ENCODE measurements around the gene CD300LD.
"Not testable (repeated sequence)": the region's sequence is repeated elsewhere in the genome, so short reads cannot be mapped to it uniquely, and the experiment has no call there.

The CD300LD gene

DNA sequence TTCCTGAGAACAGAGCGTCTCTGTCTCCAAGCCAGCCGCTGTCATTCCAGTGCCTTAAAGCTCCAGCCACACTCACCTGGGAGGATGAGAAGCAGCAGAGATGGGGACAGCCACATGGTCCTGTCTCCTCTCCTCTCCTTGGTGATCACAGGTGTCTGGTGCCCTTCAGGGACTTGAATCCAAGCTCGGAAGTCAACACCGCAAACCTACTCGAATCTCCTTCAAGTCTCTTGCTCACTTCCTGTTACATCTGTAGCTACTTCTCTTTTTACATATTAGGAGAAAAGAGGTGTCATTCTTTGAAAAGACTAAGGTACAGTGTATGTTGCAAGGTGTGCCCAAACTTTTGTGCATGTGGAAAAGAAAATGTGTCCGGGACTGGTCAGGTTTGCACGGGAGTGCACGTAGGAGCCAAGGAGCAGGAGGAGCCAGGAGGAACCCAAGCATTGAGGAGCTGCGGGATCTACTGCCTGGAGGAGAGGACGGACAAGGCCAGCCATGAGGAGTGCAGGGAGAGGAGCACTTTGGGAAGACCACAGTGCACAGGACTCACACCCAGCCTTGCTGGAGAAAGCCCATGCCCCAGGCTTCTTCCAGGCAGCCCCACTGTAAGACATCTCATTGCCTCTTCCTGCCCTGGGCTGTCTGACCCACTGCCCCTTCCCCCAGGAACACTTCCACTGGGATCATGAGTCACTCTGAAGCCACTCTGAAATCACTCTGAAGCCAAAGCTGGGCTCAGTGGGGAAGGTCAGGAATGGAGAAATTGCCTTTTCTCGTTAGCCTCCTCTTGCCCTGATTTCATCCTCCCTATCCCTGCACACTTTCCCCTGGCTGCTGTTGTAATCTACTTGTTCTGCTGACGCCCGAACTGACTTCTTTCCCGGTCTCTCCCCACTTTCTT, at the start of gene CD300LD:
TSS of gene CD300LD (minus strand) at position 197 of the 904 bp plus-strand sequence. CDS start at position 116, 81 bp downstream.
- peak; percentile 82 to 85 for DNase-seq

DNA sequence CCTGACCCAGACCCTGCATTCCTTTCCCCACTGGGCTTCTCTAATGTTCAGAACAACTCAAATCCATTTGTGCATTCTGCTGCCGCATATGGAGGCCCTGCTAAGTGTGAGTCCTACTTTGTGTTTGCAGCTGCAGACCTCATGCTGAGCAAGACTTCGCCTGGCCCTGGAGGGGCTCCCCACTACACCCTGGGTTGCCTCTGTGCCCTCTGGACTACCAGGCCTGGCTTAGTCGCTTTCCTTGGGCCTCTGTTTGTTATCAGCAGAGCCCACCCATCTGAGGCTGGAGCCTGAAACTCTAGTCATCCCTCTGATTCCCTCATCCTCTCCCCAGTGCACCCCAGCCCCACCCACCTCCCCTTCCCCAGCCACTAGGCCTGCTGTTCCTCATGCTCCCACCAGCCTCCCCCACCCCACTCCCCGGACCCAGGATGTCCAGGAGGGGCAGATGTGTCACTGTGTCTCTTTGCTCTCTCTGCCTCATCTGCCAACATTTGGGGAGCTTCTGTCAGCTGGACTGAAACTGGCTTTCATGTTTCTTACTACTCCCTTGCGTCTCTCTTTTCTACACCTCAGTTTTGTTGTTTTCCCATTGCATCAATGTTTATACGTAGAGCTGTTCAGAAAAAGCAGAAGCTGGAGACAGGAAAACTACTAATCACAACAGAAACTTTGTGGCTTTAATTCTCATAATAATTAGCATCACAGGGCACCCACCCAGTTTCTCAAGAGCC, 49.3 kb upstream of the CD300LD start:
- DNase-seq: peak in 1 of 2 experiments; percentile 32

- peak; percentile 34 to 41 for DNase-seq
Measured at GRCh38 chr17:74639704-74640151, 47.6 kb upstream of the CD300LD start.

GRCh38 chr17:74637926-74638325, 45.8 kb upstream of the CD300LD start:
- peak in 1 of 2 experiments; percentile 48 for DNase-seq

DNA sequence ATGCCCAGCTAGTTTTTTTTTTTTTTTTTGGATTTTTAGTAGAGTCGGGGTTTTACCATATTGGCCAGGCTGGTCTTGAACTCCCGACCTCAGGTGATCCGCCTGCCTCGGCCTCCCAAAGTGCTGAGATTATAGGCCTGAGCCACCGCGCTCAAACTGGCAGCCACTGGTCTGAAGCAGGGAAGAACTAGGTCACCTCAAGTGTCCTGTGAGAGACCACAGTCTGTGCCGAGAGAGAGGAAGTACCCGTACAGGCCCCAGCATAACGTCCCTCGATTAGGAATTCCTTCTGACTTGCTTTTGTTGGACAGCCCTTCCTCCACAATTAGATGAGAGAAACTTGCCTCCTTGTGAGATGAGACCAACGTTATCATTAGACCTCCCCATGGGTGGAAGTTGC, 45.2 kb upstream of the CD300LD start:
- DNase-seq: peak; percentile 41 to 50

DNA sequence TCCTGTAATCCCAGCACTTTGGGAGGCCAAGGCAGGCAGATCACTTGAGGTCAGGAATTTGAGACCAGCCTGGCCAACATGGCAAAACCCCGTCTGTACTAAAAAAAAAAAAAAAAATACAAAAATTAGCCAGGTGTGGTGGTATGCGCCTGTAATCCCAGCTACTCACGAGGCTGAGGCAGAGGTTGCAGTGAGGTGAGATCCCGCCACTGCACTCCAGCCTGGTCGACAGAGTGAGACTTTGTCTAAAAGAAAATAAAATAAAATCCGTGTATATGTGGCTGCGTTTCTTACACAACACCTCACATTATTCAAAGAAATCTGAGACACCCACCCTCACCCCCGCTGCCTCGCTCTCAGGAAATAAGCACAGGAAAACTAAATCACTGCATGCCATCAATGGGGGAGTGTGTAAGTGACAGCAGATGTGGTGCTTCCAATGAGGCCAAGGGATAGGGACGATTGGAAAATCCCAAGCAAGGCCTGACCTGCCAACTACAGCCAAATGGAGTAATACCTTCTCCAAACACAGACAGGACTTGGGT, 44.5 kb upstream of the CD300LD start:
- not testable (repeated sequence) for DNase-seq

GRCh38 chr17:74635418-74635817, 43.3 kb upstream of the CD300LD start:
- DNase-seq: no peak

GRCh38 chr17:74633326-74633725, 41.2 kb upstream of the CD300LD start:
- no peak for DNase-seq

- DNase-seq: no peak
Measured at GRCh38 chr17:74632617-74633016, 40.5 kb upstream of the CD300LD start.

- peak; percentile 100 for DNase-seq
Measured at GRCh38 chr17:74631468-74632450, 39.7 kb upstream of the CD300LD start.

- DNase-seq: not testable (repeated sequence)
Measured at GRCh38 chr17:74630251-74630650, 38.2 kb upstream of the CD300LD start.

GRCh38 chr17:74625661-74626060, 33.6 kb upstream of the CD300LD start:
- DNase-seq: no peak

- no peak for DNase-seq
Measured at GRCh38 chr17:74624131-74624530, 32.0 kb upstream of the CD300LD start.

DNA sequence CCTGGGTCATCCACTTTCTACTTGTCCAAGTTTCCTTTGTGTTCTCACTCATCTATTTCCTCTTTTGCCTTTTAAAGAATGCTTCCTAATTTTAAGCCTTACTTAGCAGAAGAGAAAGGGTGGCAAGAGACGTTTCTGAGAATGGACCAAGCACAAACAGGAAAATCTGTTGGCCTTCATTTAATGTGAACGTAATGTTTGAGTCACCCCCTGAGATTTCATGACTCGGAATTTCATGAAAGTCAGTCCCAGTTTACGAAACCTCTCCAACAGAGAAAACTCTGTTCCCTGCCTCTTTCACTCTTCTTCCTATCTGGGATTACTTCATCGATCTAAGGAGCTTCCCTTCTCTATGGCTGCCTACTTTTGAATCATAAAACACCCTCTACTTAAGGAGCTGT, 31.6 kb upstream of the CD300LD start, which contains the start of gene CD300E:
TSS of gene CD300E (minus strand) at position 46 of the 401 bp plus-strand sequence. CDS start 117 bp downstream, outside the sequence.
- no peak for DNase-seq

- DNase-seq: no peak
Measured at GRCh38 chr17:74619077-74619673, 27.1 kb upstream of the CD300LD start.

- no peak for DNase-seq
Measured at GRCh38 chr17:74618451-74618850, 26.4 kb upstream of the CD300LD start.

DNA sequence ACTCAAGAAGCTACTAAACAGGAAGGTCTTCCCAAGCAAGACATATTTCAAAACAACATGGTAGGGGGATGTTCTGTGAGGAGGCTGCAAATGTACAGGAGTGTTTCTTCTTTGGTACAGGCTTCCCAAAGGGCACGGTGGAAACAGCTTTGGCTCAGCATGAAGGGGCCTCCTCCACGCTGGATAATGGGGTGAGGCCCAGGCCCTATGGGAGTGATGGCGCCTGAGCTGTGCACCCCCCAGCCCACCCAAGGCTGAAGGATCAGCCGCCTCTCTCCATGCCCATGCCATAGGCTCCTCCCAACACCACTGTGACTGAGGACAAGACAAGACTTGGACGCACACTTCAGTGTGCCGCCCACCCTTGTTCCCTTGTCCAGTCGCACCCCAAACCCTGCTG, 24.6 kb upstream of the CD300LD start:
- no peak for DNase-seq

- no peak for DNase-seq
Measured at GRCh38 chr17:74612046-74612445, 20.0 kb upstream of the CD300LD start.

DNA sequence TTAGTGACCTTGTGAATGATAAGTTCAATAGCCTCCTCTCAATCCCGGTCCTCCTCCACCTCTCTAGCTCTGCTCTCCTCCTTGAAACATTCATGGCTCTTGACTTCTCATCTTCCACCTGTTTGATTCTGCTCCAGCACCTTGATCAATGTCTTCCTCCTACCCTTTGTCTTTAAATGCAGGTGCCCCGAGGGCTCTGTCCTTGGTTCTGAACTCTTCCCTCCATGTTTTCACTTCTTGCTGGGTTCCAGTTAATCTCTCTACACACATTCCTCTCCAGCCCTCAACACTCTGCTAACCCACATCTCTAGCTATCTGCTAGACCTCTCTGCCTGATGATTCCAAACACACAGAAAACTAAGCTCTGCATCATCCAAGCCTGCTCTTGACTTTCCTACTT, 18.0 kb upstream of the CD300LD start:
- peak; percentile 26 to 63 for DNase-seq

GRCh38 chr17:74608511-74608910, 16.4 kb upstream of the CD300LD start:
- no peak for DNase-seq

DNA sequence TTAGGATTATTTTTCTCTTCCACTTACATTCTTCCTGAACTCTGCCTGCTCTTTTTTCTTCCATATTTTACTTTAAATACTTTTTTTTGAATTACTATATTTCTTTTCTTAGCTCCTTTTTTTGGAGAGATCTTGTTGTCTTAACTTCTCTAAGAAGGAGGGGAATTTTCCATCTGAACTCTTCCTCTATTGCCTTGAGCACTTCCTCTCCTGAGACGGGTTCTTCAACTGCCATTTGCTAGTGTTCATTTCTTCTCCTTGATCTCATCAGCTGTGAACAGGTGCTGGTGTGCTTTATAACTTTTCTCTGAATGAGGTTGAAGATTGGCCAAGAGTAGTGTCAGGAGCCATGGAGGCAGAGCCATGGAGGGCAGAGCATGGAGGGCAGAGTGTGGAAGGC, 15.1 kb upstream of the CD300LD start:
- DNase-seq: peak in 1 of 2 experiments; percentile 54

DNA sequence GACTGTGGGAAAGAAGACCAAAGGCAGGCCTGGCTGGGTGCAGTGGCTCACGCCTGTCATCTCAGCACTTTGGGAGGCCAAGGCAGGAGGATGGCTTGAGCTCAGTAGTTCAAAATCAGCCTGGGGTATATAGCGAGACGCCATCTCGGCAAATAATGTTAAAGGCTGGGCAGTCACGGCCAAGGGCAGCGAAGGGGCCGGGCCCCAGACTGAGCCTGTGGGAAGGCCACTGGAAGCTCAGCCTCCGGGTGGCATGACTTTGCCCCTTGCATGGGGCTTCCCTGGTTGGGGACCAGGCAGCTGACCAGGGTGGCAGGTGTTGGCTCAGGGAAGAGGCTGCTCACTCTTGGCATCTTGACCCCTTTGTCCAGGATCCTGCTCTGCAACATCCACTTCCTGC, 14.0 kb upstream of the CD300LD start:
- no peak for DNase-seq

Measured in Kasumi-1 (cell line).